ENCODE measurements around the gene CCDC186.

Gene CCDC186

DNA sequence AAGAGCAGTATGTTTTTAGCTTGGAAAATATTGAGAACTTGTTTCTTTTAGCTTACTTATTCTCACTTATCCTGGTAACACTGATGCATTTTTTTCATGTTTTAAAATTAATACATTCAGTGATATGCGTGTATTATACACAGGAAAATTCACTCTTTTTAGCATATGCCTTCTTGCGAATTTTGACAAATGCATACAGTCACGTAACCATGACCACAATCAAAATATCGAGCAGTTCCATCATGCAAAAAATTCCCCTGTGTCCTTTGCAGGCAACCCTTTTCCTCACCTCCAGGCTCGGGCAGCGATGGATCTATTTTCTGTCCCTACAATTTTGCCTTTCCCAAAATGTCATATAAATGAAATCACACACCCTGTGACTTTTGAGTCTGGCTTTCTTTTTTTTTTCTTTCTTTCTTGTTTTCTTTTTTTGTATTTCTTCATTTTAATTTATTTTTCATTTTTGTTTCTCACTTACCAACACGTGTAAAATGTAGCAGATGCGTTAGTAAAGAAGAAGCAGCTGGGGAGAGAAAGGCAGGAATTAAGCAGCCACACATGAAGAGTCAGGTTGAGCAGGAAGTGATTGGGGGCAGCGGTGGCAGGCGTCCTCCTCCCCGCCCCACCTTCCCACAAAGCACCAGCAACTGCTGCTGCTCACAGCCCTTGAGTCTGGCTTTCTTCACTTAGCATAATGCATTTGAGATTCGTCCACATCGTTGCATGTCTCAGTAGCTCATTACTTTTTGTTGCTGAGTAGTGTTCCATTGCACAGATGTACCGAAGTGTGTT is 100.4 kb downstream of the CCDC186 start:
- Histone ChIP-seq H3K79me2 (ENCODE audit: low read length) (no peaks in the 10 kb centered on the region), H3K4me2 (ENCODE audit: low read length) (no peak overlapping the region), H3K27me3 (ENCODE audit: low read depth, low read length) (no peaks in the 10 kb centered on the region), H2AFZ (ENCODE audit: low read depth, low read length) (no peak overlapping the region), H3K4me1 (ENCODE audit: low read length) (peaks cover 4% of the 10 kb centered on the region; the same call in 1 of the 2 replicates), H3K36me3 (replicated peaks; ENCODE audit: low read depth, low read length) (no peaks in the 10 kb centered on the region), H3K9ac (ENCODE audit: low read length) (no peak overlapping the region), H4K20me1 (ENCODE audit: insufficient read depth, low read length) (no peaks in the 10 kb centered on the region), H3K9me3 (ENCODE audit: insufficient read depth, low read length) (no peaks in the 10 kb centered on the region), H3K4me3 (ENCODE audit: low read length) (no peak overlapping the region), H3K27ac (ENCODE audit: low read length) (no peak overlapping the region)
- TF ChIP-seq EZH2phosphoT487 (IDR thresholded peaks at IDR 0.05; ENCODE audit: low read depth) (no peak), CTCF (IDR thresholded peaks at IDR 0.05; ENCODE audit: low read depth, low read length) (no peak)

- Histone ChIP-seq H3K9me3 (ENCODE audit: insufficient read depth, low read length) (no peaks in the 10 kb centered on the region), H2AFZ (ENCODE audit: low read depth, low read length) (no peak overlapping the region), H3K27ac (ENCODE audit: low read length) (no peak overlapping the region), H3K27me3 (ENCODE audit: low read depth, low read length) (no peaks in the 10 kb centered on the region), H3K4me2 (ENCODE audit: low read length) (no peak overlapping the region), H3K36me3 (replicated peaks; ENCODE audit: low read depth, low read length) (no peaks in the 10 kb centered on the region), H4K20me1 (ENCODE audit: insufficient read depth, low read length) (no peaks in the 10 kb centered on the region), H3K4me3 (ENCODE audit: low read length) (no peak overlapping the region), H3K79me2 (ENCODE audit: low read length) (no peaks in the 10 kb centered on the region), H3K4me1 (ENCODE audit: low read length) (peaks cover 8% of the 10 kb centered on the region), H3K9ac (ENCODE audit: low read length) (no peak overlapping the region)
- TF ChIP-seq EZH2phosphoT487 (IDR thresholded peaks at IDR 0.05; ENCODE audit: low read depth) (no peak), CTCF (IDR thresholded peaks at IDR 0.05; ENCODE audit: low read depth, low read length) (no peak)
These were observed 102.8 kb downstream of the CCDC186 start for GRCh38 chr10:114071178-114071577.
